Hindlimb muscle (tissue), 1 donor: Measurements from ENCODE around the gene SH3BGRL2. TPM values are rescaled to one million over a fixed set of nuclear protein-coding genes. Genes with fewer than 3 reads are reported as not detected.
"Not testable (repeated sequence)": the region's sequence is repeated elsewhere in the genome, so short reads cannot be mapped to it uniquely, and the experiment has no call there.

Experiments used
- DNase-seq: peaks from one replicate; pipeline ENCODE4 v3.0.0-alpha.2; 2013
- polyA plus RNA-seq: library from polyadenylated mRNA; unstranded; fragments of 120-200 nt; gene quantifications from one replicate; pipeline ENCODE4 v1.2.1, GENCODE V29; 2013; ENCODE audit not compliant: insufficient read length

The SH3BGRL2 gene
- polyA plus RNA-seq, 1 donor, result 6.4 TPM

DNA sequence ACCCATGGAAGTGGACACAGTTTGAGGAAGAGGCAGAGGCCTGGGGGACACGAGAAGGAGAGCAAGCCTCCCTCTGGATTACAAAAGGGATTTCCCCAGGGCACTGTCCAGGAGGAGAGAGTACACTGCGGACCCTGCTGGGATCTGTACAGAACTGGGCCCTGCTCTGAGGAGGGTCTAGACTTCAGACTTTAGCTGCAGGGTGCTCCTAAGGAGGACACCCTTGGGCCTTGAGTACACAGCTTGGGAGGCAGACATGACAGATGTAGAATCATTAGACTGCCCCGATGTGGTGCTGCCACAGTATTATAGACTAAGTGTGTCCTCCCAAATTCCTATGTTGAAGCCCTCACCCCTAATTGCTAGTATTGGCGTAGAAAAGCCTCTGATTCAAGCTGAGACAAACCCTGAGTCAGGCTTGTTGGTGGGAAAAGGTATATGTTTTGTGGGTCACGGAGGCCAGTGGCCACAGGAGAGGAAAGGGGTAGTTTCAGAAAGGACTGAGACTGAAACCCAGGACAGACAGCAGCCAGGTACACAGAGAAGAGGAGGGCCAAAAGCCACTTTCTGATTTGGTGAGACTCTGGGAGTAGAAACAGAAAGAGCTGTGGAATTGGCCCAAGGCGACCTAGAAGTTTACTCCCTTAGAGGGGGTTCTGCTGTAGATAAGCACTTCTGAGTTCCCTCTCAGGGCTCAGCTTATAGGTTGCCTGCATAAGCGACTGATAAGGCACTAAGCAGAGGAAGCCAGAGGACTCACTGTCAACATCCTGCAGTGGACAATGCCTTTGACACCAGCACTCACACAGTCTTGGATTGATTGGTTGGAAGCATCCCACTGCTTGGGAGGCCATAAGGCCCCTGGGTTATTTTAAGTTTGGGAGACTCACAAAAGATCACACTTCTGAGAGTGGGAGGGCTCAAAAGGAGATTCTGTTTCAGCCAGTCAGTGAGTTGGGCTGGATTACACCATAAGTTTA lies 16.5 kb upstream of the SH3BGRL2 start:
- no peak for DNase-seq

DNA sequence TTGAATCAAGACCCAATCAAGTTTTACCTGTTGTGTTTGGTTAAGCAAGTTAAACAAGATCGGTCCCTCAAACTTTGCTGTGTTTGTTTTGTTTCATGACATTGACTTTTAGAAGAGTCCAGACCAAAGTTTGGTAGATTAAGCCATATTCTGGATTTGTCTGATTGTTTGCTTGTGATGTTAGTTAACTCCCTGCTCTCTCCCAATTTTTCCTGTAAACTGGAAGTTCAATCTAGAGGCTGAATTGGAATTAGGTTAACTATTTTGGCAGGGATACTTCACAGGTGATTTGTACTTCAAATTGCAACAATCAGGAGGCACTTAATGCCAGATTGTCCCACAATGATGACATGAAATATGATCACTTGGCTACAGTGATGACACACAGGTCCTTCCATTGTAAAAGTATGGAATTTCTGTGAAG lies 13.6 kb upstream of the SH3BGRL2 start:
- DNase-seq, result no peak

- not testable (repeated sequence) for DNase-seq
Measured at GRCh38 chr6:79618425-79618824, 12.7 kb upstream of the SH3BGRL2 start.

DNA sequence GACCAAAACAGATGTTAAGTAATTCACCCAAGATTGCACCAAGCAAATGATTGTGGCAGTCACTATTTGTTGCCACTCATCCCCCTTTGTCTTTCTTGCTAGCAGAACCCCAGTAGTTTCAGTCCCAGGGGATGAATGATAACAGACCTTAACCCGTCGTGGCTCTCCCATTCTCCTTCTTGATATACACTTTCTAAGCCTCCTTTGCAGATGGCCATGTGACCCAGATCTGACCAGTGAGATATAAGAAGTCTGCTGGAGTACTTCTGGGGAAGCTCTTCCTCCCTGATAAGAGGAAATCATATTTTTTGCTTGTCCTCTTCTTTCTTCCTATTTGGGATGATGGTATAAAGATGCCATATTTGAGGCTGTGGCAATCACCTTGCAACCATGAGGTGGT lies 9.6 kb upstream of the SH3BGRL2 start:
- no peak for DNase-seq

GRCh38 chr6:79622364-79622763 lies 8.8 kb upstream of the SH3BGRL2 start:
- no peak for DNase-seq

DNA sequence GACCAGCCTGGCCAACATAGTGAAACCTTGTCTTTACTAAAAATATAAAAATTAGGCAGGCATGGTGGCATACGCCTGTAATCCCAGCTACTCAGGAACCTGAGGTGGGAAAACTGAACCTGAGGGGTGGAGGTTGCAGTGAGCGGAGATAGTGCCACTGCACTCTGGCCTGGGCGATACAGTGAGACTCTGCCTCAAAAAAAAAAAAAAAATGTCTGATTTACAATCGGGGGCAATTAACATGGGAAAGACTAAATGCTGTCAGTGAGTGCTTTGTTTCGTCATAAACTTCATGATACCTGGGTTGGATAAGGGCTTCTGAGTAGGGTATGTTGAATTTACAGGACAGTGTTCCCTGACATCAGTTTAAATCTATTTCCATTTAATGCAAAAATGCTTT lies 8.0 kb upstream of the SH3BGRL2 start:
- no peak for DNase-seq

DNA sequence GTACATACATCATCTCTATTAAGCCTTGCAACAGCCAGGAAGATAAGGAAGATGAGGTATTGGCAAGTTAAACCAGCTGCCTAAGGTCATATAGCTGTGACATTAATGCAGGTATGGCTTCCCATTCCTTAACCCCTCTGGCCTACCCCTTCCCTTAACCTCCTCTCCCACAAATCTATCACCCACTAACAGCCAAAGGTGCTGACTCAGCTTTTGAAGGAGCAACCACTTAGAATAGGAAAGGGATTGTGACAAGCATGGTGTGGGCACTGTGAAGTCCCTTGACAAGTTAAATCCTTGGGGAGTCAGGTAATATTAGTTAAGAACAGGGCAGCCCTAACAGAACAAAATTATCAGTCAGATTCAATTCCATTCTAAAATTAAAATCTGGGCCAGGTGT lies 5.4 kb upstream of the SH3BGRL2 start:
- DNase-seq, result no peak

GRCh38 chr6:79626811-79627210 lies 4.3 kb upstream of the SH3BGRL2 start:
- DNase-seq, result no peak

DNA sequence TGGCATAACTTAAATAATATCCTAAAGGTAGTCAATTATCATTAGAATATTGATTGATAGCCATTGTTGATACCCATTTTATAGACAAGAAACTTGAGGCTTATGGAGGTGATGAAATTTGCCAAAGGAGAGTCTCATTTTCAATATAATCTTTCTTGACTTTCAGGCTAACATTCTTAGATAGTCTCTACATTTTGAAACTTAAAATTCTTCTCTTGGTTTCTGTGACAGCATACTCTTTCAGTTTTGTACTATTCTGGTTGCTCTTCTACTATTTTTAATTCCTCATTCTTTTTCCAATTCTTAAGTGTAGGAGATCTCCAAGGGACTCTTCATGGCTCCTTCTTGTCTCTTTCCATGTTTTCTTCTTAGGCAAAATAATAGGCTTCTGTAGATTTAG lies 3.7 kb upstream of the SH3BGRL2 start:
- no peak for DNase-seq

DNA sequence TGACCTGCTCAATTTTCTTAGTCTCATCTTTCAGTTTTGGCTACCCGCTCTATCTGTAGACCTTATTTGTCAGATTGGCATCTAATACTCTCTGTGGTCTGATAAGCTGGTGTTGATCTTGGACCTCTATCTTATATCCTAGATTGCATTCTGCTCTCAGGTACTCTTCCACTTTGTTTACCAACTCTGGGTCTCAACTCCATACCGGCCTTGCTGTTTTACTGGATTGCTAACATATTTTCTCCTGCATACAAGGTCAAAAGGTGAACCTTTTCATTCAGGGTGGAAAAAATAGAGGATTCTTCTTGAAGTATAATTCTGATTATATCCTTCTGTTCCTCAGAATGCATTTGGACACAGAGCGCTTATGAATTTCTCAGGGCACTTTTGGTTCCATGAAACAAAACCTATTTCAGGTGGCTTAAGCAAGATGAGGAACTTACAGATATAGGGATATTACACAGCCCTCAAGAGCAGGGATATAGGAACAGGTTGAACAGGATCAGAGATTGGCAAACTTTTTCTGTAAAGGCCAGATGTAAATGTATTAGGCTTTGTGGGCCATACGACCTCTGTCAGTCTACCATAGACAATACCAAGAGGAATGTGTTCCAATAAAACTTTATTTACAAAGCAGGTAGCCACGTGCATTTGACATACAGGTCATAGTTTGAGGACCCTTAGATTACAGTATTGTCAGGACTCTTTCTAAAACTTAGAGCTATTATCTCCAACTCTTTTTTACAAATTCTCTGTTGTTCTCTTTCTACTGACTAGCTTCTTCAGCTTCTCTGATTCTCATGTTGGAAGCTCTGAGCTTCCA lies 2.5 kb upstream of the SH3BGRL2 start:
- DNase-seq, result no peak

DNA sequence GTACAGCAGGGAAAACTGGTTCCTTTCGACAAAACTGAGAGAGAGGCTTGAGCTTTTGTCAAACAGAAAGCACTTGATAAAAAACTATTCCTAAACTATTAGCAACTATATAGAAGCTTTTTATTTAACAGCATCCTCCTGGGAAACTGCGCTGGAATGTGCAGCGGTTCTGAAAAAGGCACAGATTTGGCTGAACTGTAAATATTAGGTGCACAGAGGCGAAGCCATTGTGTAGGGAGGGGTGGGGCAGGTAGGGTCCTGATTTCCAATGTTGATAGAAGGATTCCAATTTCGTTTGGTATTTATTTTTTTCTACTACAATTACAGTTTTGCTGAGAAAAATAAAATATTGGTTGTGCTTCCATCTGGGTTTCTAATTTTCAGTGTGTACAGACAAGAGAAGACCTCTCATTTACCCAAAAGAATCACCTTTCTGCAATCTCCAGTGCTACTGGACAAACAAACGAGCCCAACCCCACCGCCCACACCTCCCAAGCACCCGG lies 698 bp upstream of the SH3BGRL2 start:
- no peak for DNase-seq

DNA sequence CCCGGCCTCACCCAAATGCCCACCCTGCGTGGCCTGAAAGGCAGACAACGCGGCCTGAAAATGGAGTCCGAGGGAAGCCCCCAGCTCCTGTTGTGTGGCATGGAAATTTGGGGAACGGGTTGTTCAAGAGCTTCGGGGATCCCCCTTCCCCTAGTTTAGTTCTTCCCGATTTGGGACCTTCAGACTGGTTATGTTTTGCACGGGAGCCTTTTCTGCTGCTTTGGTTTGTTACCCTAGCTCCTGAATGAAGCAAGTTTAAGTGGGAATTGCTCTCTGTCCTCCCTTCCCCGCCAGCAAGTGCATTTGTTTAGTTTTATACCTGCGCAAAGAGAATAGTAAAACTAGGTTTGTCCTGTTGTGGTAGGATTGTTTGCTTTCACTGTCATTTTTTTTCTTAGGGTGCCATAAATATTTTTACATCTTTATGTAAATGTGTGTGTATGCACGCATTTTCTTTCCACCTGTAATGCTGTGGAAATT lies 604 bp downstream of the SH3BGRL2 start:
- no peak for DNase-seq

- no peak for DNase-seq
Measured at GRCh38 chr6:79632580-79632979, 1.5 kb downstream of the SH3BGRL2 start.

- no peak for DNase-seq
Measured at GRCh38 chr6:79634491-79635231, 3.5 kb downstream of the SH3BGRL2 start.

- no peak for DNase-seq
Measured at GRCh38 chr6:79635232-79635543, 4.1 kb downstream of the SH3BGRL2 start.

DNA sequence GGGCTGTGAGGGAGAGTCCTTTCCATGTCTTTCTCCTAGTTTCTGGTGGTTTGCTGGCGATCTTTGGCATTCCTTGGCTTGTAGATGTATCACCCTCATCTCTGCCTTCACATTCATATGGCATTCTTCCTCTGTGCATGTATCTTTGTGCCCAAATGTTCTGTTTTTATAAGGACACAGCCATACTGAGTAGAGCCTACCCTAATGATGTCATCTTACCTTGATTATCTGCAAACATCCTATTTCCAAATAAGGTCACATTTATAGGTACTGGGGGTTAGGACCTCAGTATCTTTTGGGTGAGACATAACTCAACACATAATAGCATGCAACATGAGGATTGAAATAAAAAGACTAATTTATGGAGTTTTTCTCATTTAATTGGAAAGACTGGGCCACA lies 5.5 kb downstream of the SH3BGRL2 start:
- DNase-seq, result no peak

DNA sequence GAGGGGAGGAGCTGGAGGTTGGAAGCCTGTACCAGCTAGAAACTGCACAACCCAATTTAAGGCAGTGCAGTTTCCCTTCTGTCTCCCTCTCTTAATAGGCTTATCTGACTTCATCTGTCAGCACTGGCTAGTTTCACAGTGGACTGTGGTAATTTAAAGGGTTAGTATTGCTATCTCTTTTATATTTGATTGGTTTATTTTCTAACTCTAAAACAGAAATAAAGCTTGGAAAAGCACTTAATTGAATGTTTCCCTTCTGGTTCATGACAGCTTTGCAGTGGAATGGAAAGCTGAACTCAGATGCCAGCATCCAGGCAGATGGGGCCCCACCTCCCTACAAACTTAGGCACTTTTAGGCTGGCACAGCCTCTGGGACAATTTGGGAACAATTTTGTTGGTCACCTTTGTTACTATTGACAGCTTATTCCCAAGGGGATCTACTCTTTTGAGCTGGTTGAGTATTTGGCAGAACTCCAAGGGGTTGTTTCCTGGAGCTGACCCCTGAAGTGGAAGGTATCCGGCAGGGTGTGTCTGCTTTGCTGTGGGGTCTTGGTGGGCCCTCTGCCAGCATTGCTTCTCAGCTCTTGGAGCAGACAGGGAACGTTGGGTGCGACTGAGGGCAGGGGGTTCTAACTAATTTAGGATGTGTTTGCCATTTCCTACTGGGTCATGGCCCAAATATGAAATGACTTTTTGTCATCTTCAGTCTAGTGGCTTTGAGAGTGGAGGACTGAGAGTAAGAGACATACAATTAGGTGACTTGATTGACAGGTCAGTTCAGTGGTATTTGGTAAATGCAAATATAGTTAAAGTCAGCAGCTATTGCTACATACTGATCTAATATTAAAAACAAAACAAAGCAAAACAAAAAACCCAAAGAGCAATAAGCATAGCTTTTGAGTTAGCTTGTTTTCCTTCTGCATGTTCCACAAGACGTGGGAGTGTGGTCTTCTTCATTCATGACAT lies 9.3 kb downstream of the SH3BGRL2 start:
- DNase-seq, result no peak

- no peak for DNase-seq
Measured at GRCh38 chr6:79646006-79646405, 14.9 kb downstream of the SH3BGRL2 start.

DNA sequence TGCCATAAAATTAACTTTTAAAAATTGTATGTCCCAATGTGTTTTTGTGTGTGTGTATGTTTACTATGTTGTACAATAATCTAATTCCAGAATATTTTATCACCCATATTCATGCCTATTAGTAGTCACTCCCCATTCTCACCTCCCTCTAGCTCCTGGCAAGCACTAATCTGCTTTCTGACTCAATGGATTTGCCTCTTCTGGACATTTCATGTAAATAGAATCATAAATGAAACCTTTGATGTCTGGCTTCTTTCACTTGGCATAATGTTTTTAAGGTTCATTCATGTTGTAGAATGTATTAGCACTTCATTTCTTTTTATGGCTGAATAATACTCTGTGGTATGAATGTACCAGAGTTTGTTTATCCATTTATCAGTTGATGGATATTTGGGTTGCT lies 15.4 kb downstream of the SH3BGRL2 start:
- DNase-seq, result no peak

DNA sequence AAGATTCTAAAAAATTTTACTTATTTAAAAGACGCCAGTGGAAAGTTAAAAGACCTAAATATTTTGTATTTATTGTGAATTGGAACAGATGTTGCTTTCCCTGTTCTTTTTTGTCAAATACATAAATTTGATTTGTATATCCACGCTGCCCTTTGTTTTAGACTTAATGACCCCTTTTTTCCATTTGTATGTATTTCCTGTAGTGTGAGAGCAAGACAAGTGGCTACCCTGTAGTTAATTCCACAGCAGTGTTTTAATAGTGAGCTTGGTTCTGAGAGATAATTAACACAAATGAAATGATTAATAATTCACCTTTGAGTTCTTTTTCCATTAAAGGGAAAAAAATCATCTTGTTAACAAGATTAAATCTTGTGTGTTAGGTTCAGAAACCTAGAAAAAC lies 16.6 kb downstream of the SH3BGRL2 start:
- DNase-seq, result no peak

GRCh38 chr6:79648328-79648727 lies 17.2 kb downstream of the SH3BGRL2 start:
- no peak for DNase-seq
